ENCODE measurements around the gene CREB5.
"Not testable (repeated sequence)": the region's sequence is repeated elsewhere in the genome, so short reads cannot be mapped to it uniquely, and the experiment has no call there.

CREB5 gene

GRCh38 chr7:28782362-28782761 lies 370.0 kb downstream of the CREB5 start:
- no peaks in the 10 kb centered on the region for H3K9me3 ChIP-seq (ENCODE audit: severe bottlenecking)
- no peaks in the 10 kb centered on the region for H3K36me3 ChIP-seq
- H3K27ac ChIP-seq, result no peak overlapping the region
- DNase-seq, result no peak
- H3K27me3 ChIP-seq (ENCODE audit: insufficient read depth, low read depth, severe bottlenecking), result peaks cover 80% of the 10 kb centered on the region
- no peak overlapping the region for H3K4me3 ChIP-seq (ENCODE audit: low read depth, low read length)
- no peak for TF ChIP-seq CTCF (IDR thresholded peaks at IDR 0.05; ENCODE audit: low read depth, low read length)

DNA sequence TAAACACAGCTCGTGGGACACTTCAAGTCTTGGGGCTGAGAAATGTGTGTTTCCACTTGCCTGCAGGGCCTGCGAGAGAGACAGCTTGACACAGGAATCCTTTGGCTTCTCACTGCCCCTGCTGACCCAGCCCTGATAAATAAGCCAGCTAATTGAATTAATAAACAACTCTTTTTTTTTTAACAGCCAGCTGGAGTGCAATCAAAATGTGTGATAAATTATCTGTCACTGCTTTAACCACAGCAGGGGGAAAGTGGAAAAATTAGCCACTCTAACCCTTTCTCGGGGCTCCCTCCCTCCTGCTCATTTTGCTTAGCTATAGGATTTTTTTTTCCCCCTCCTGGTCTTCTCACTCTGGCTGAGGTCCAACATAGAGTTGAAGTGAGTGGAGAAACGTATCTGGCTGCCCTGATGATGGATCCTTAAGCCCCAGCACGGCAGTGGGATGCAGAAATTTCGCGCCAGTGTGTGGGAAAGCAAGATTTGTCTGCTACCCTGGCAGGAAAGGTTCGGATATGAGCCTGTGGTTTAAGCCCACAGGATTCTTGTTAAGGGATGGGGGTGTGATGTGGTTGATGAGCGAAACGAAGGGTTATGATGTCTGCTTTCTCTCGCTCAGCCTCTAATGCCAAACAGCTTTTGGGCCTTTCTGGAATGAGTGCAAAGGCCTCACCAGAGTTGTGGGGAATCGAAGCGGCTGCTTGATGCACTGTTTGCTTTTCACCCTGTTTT lies 372.0 kb downstream of the CREB5 start:
- DNase-seq, result no peak
- H3K27me3 ChIP-seq (ENCODE audit: insufficient read depth, low read depth, severe bottlenecking), result peaks cover 73% of the 10 kb centered on the region
- H3K36me3 ChIP-seq, result no peaks in the 10 kb centered on the region
- TF ChIP-seq CTCF (IDR thresholded peaks at IDR 0.05; ENCODE audit: low read depth, low read length), result no peak
- H3K9me3 ChIP-seq (ENCODE audit: severe bottlenecking), result no peaks in the 10 kb centered on the region
- no peak overlapping the region for H3K27ac ChIP-seq
- no peak overlapping the region for H3K4me3 ChIP-seq (ENCODE audit: low read depth, low read length)

DNA sequence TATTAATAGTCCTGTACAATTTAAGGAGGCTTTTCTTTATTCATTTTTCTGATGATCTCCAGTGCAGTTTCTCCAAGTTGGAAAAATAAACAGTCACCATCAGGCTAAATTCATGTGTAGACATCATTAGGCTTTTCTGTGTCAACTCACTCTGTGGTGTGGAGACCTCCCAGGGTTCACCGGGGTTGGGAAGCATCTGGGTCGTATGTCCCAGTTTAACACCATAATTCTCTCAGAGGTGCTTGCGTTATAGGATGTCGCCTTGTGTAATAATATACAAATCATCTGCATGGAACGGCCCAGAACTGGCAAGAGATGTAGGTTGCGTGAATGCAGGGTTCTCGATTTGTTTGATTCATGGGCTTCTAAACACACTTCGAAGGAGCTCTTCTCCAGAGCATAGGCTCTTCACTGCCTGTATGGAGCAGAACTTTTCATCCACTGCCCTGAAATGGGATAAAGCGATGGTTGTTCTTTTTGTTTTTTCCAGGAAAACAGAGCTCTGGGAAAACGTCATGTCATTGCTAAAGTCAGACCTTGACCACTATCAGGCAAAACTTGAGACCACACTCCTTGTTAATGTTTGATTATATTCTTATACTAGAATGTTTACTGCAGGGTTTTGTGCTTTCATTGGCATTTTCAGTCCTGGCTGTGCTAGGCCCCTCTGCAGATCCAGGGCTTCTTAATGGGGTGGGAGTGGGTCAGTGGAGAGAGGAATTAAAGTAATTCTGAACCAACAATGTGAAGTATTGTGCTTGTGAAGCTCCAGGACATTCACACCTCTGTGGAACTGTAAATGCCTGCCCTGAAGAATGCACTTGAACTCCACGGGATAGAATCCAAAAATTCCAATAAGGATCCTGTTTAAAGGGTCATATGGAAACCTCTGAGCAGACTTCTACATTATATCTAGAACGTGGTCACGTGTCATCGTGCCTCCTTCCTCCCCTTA lies 373.0 kb downstream of the CREB5 start:
- no peak overlapping the region for H3K4me3 ChIP-seq (ENCODE audit: low read depth, low read length)
- DNase-seq, result no peak
- H3K9me3 ChIP-seq (ENCODE audit: severe bottlenecking), result no peaks in the 10 kb centered on the region
- no peak overlapping the region for H3K27ac ChIP-seq
- H3K36me3 ChIP-seq, result no peaks in the 10 kb centered on the region
- TF ChIP-seq CTCF (IDR thresholded peaks at IDR 0.05; ENCODE audit: low read depth, low read length), result no peak
- peaks cover 76% of the 10 kb centered on the region for H3K27me3 ChIP-seq (ENCODE audit: insufficient read depth, low read depth, severe bottlenecking)

DNA sequence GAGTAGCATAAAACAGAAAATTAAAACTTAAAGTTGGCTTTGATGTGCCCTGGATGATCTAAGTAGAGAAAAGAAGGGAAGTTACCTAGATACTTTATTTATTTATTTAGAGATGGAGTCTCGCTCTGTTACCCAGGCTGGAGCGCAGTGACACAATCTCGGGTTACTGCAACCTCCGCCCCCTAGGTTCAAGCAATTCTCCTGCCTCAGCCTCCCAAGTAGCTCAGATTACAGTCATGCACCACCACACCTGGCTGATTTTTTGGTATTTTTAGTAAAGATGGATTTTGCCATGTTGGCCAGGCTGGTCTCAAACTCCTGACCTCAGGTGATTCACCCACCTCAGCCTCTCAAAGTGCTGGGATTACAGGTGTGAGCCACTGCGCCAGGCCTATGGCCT lies 373.8 kb downstream of the CREB5 start:
- not testable (repeated sequence) for H3K9me3 ChIP-seq (ENCODE audit: severe bottlenecking); H3K4me3 ChIP-seq (ENCODE audit: low read depth, low read length); DNase-seq; H3K27ac ChIP-seq; H3K36me3 ChIP-seq
- H3K27me3 ChIP-seq (ENCODE audit: insufficient read depth, low read depth, severe bottlenecking), result peaks cover 78% of the 10 kb centered on the region

- TF ChIP-seq CTCF (IDR thresholded peaks at IDR 0.05; ENCODE audit: low read depth, low read length), result no peak
- no peak for DNase-seq
- Histone ChIP-seq H3K27me3 (ENCODE audit: insufficient read depth, low read depth, severe bottlenecking) (peaks cover 80% of the 10 kb centered on the region), H3K9me3 (ENCODE audit: severe bottlenecking) (no peaks in the 10 kb centered on the region), H3K36me3 (no peaks in the 10 kb centered on the region), H3K4me3 (ENCODE audit: low read depth, low read length) (no peak overlapping the region), H3K27ac (no peak overlapping the region)
These were observed 374.8 kb downstream of the CREB5 start for GRCh38 chr7:28787106-28787505.

GRCh38 chr7:28790467-28790866 lies 378.1 kb downstream of the CREB5 start:
- Histone ChIP-seq H3K27me3 (ENCODE audit: insufficient read depth, low read depth, severe bottlenecking) (peaks cover 81% of the 10 kb centered on the region), H3K9me3 (ENCODE audit: severe bottlenecking) (no peaks in the 10 kb centered on the region), H3K36me3 (no peaks in the 10 kb centered on the region), H3K4me3 (ENCODE audit: low read depth, low read length) (no peak overlapping the region), H3K27ac (no peak overlapping the region)
- no peak for DNase-seq
- no peak for TF ChIP-seq CTCF (IDR thresholded peaks at IDR 0.05; ENCODE audit: low read depth, low read length)
